Keratinocyte (primary cell): ENCODE data around the gene SEC61B. TPM values are rescaled to one million over a fixed set of nuclear protein-coding genes. Genes with fewer than 3 reads are reported as not detected.

Experiments
- DNase-seq: peaks from one replicate; pipeline ENCODE4 v3.0.0-alpha.2; 2011; ENCODE audit warnings: low read depth, missing footprints, low spot score
- FAIRE-seq: peaks from 2 replicates; lab custom pipeline; 2011; peaks lifted over from hg19 to GRCh38; lab: Jason Lieb, UNC
- H2AFZ ChIP-seq: 2 replicates; pipeline ENCODE4 v1.6.0; 2012; ENCODE audit warnings: low read length, control low read depth, inconsistent platforms; ENCODE audit not compliant: control insufficient read depth
- H3K27ac ChIP-seq: 2 replicates; pipeline ENCODE4 v1.5.1; 2011; ENCODE audit warnings: low read length; ENCODE audit not compliant: control insufficient read depth, insufficient read depth
- H3K27me3 ChIP-seq: 3 replicates; pipeline ENCODE4 v1.6.0; 2011; ENCODE audit warnings: low read length; ENCODE audit not compliant: control insufficient read depth, insufficient read depth; ENCODE audit errors: extremely low read depth
- H3K36me3 ChIP-seq, 2 experiments: 2 replicates in 1 of 2; 3 replicates in 1 of 2; pipeline ENCODE4 v1.5.1; 2011; ENCODE audit warnings: low read length in 2 of 2, mild to moderate bottlenecking in 1 of 2; ENCODE audit not compliant: control insufficient read depth in 2 of 2, insufficient read depth in 2 of 2; ENCODE audit errors: extremely low read depth in 1 of 2
- H3K4me1 ChIP-seq: 3 replicates; pipeline ENCODE4 v1.5.1; 2011; ENCODE audit warnings: low read length; ENCODE audit not compliant: control insufficient read depth, insufficient read depth; ENCODE audit errors: extremely low read depth
- H3K4me2 ChIP-seq: 3 replicates; pipeline ENCODE4 v1.6.0; 2011; ENCODE audit warnings: low read depth, low read length; ENCODE audit not compliant: control insufficient read depth, insufficient read depth; ENCODE audit errors: extremely low read depth
- H3K4me3 ChIP-seq, 3 experiments: fragments of 200-600 bp in 1 of 3; sonication (generic) in 1 of 3; 2 replicates in 2 of 3; 3 replicates in 1 of 3; pipeline ENCODE4 v1.5.1; 2011 to 2016; ENCODE audit warnings: low read length in 3 of 3, mild to moderate bottlenecking in 3 of 3, control low read depth in 2 of 3, inconsistent platforms in 1 of 3, low read depth in 1 of 3, mixed read lengths in 1 of 3, mixed run types in 1 of 3, moderate library complexity in 1 of 3; ENCODE audit not compliant: control insufficient read depth in 2 of 3, insufficient read depth in 2 of 3; ENCODE audit errors: extremely low read depth in 1 of 3
- H3K79me2 ChIP-seq: 2 replicates; pipeline ENCODE4 v1.6.0; 2012; ENCODE audit warnings: low read length; ENCODE audit not compliant: control insufficient read depth, insufficient read depth
- H3K9ac ChIP-seq: 3 replicates; pipeline ENCODE4 v1.6.0; 2011; ENCODE audit warnings: low read length; ENCODE audit not compliant: control insufficient read depth, insufficient read depth; ENCODE audit errors: extremely low read depth
- H3K9me1 ChIP-seq: 3 replicates; pipeline ENCODE4 v1.6.0; 2011; ENCODE audit warnings: low read length; ENCODE audit not compliant: control insufficient read depth, insufficient read depth; ENCODE audit errors: extremely low read depth
- H3K9me3 ChIP-seq: 2 replicates; pipeline ENCODE4 v1.5.1; 2012; ENCODE audit warnings: low read depth, low read length; ENCODE audit not compliant: control insufficient read depth
- H4K20me1 ChIP-seq: 3 replicates; pipeline ENCODE4 v1.6.0; 2011; ENCODE audit warnings: low read length; ENCODE audit not compliant: control insufficient read depth, insufficient read depth; ENCODE audit errors: extremely low read depth
- CTCF ChIP-seq, 3 experiments: IDR thresholded peaks in 1 of 3; conservative IDR thresholded peaks in 1 of 3; optimal IDR thresholded peaks in 1 of 3; 2 replicates in 2 of 3; 3 replicates in 1 of 3; pipeline versions ENCODE3 to v1.5.1; 2011; ENCODE audit warnings: low read length in 3 of 3, mild to moderate bottlenecking in 3 of 3, moderate library complexity in 2 of 3, control low read depth in 1 of 3, inconsistent platforms in 1 of 3; ENCODE audit not compliant: insufficient read depth in 2 of 3; ENCODE audit errors: extremely low read depth in 1 of 3
- EZH2 ChIP-seq: IDR thresholded peaks from one replicate; pipeline ENCODE4 v1.6.1; 2012; ENCODE audit warnings: inconsistent platforms, mild to moderate bottlenecking, low read length, moderate library complexity
- dilution Hi-C: fragments of 300-500 bp; cut with MboI; formaldehyde crosslinking; loops from one replicate; pipeline ENCODE4 v1.7.0; 2020; ENCODE audit warnings: low sequenced_read_pairs; ENCODE audit not compliant: extremely low pct_ligation_motif_present
- polyA plus RNA-seq, 5 experiments: library from polyadenylated mRNA; depleted of rRNA in 3 of 5; stranded (reverse) in 3 of 5; stranded (forward) in 1 of 5; unstranded in 1 of 5; fragments of >200 nt; gene quantifications; 1 replicate in 1 of 5; 2 replicates in 3 of 5; 3 replicates in 1 of 5; pipeline versions ENCODE4 v1.2.1 to v1.2.3, GENCODE V29; 2011 to 2012; ENCODE audit warnings: missing spikeins in 2 of 5, low read depth in 1 of 5, low replicate concordance in 1 of 5

Gene SEC61B
- polyA plus RNA-seq, 1 donor (not counting 4 experiments of a cell fraction or from before 2014, with no cell fraction given) = 207 TPM

GRCh38 chr9:99216073-99216472, 6.0 kb upstream of the SEC61B start:
- dilution Hi-C loops = no loop called here
- peaks cover 48% of the 10 kb centered on the region for H3K79me2 ChIP-seq
- no peak overlapping the region for H3K9ac ChIP-seq
- H2AFZ ChIP-seq = no peak overlapping the region
- H3K4me1 ChIP-seq = peaks cover 11% of the 10 kb centered on the region
- H3K9me3 ChIP-seq = no peaks in the 10 kb centered on the region
- FAIRE-seq = no peak
- peaks cover 2% of the 10 kb centered on the region for H3K9me1 ChIP-seq
- DNase-seq = no peak
- TF ChIP-seq CTCF (optimal IDR thresholded peaks at IDR 0.05 in 1 of 3, IDR thresholded peaks at IDR 0.05 in 1 of 3, conservative IDR thresholded peaks at IDR 0.05 in 1 of 3; ENCODE audit: extremely low read depth in 1 of 3, insufficient read depth in 2 of 3, low read length in 3 of 3) = no peak
- no peak for TF ChIP-seq EZH2
- H3K27ac ChIP-seq = no peak overlapping the region
- H3K27me3 ChIP-seq = no peaks in the 10 kb centered on the region
- H3K4me3 ChIP-seq = no peak overlapping the region
- peaks cover 5% of the 10 kb centered on the region for H4K20me1 ChIP-seq
- H3K36me3 ChIP-seq = peaks cover 2 to 22% of the 10 kb centered on the region in 2 experiments
- no peak overlapping the region for H3K4me2 ChIP-seq

GRCh38 chr9:99220011-99220410, 2.1 kb upstream of the SEC61B start:
- Histone ChIP-seq H3K27ac (no peak overlapping the region), H3K27me3 (no peaks in the 10 kb centered on the region), H4K20me1 (peaks cover 5% of the 10 kb centered on the region), H3K79me2 (peaks cover 86% of the 10 kb centered on the region), H2AFZ (no peak overlapping the region), H3K4me3 (peak overlapping the region in 2 of 3 experiments; percentile 12 to 90), H3K9me1 (peaks cover 2% of the 10 kb centered on the region), H3K9me3 (no peaks in the 10 kb centered on the region), H3K36me3 (peaks cover 3 to 29% of the 10 kb centered on the region in 2 experiments), H3K4me2 (peak overlapping the region; percentile 73), H3K9ac (no peak overlapping the region), H3K4me1 (peaks cover 23% of the 10 kb centered on the region)
- DNase-seq = no peak
- dilution Hi-C loops = no loop called here
- FAIRE-seq = no peak
- TF ChIP-seq CTCF (optimal IDR thresholded peaks at IDR 0.05 in 1 of 3, IDR thresholded peaks at IDR 0.05 in 1 of 3, conservative IDR thresholded peaks at IDR 0.05 in 1 of 3; ENCODE audit: extremely low read depth in 1 of 3, insufficient read depth in 2 of 3, low read length in 3 of 3) = no peak
- TF ChIP-seq EZH2 = no peak
